Measurements from ENCODE around the gene SLC43A1. TPM values are rescaled to one million over a fixed set of nuclear protein-coding genes. Genes with fewer than 3 reads are reported as not detected.

SLC43A1 gene
- 10 to 100 TPM; 32.1 to 34.0 TPM for total RNA-seq

GRCh38 chr11:57515332-57516060 lies at the start of gene SLC43A1:
TSS of gene SLC43A1 (minus strand) at chr11:57515702. CDS start at chr11:57514111, 1,591 bp downstream.
- Mint-ChIP-seq H3K4me3 (peak within 1 kb of the TSS; percentile 94), H3K27ac (peak within 1 kb of the TSS; percentile 95), H3K36me3 (ENCODE audit: low read depth) (peaks cover 9% of the 10 kb centered on the region), H3K27me3 (no peaks in the 10 kb centered on the region), H3K9me3 (no peaks in the 10 kb centered on the region), H3K4me1 (ENCODE audit: low read depth) (peaks cover 29% of the 10 kb centered on the region)
- peak; percentile 29 for ATAC-seq
- ChIA-PET CTCF (interaction anchor here (0.9 to 7.0 kb wide), 11 partner anchors 8 to 285 kb away, joined by 3 to 170 read pairs (median 7); partner anchors contain the start of gene RTN4RL2), POLR2A (interaction anchor here (0.8 to 4.7 kb wide), 16 partner anchors 9 to 109 kb away, joined by 3 to 57 read pairs (median 4); partner anchors contain the start of genes SLC43A3, TIMM10 and UBE2L6)
- intact Hi-C loops (cut with micrococcal nuclease): no loop called here
- peak; percentile 48 for DNase-seq
- TF ChIP-seq CTCF (IDR thresholded peaks at IDR 0.05): no peak

- DNase-seq (no peak), ATAC-seq (no peak)
- TF ChIP-seq CTCF (IDR thresholded peaks at IDR 0.05): no peak
- ChIA-PET CTCF (interaction anchor here (0.9 to 2.5 kb wide), 5 partner anchors 8 to 105 kb away, joined by 3 to 7 read pairs (median 4); no protein-coding TSS in a partner anchor), POLR2A (interaction anchor here (0.6 kb wide), 1 partner anchor 131 kb away, joined by 3 read pairs; no protein-coding TSS in a partner anchor)
- H3K4me1 Mint-ChIP-seq (ENCODE audit: low read depth): peaks cover 36% of the 10 kb centered on the region
- peak overlapping the region; percentile 65 for H3K27ac Mint-ChIP-seq
- peaks cover 33% of the 10 kb centered on the region for H3K36me3 Mint-ChIP-seq (ENCODE audit: low read depth)
- intact Hi-C loops (cut with micrococcal nuclease): no loop called here
- H3K9me3 Mint-ChIP-seq: no peaks in the 10 kb centered on the region
- no peak overlapping the region for H3K4me3 Mint-ChIP-seq
- no peaks in the 10 kb centered on the region for H3K27me3 Mint-ChIP-seq
Observed at GRCh38 chr11:57562596-57562995, 47.1 kb upstream of the SLC43A1 start.

GRCh38 chr11:57560146-57560545 lies 44.6 kb upstream of the SLC43A1 start:
- no peak for DNase-seq
- H3K27ac Mint-ChIP-seq: no peak overlapping the region
- H3K9me3 Mint-ChIP-seq: no peaks in the 10 kb centered on the region
- peaks cover 32% of the 10 kb centered on the region for H3K4me1 Mint-ChIP-seq (ENCODE audit: low read depth)
- CTCF ChIA-PET: interaction anchor here (0.7 to 1.5 kb wide), 4 partner anchors 12 to 89 kb away, joined by 3 read pairs; no protein-coding TSS in a partner anchor
- no peak for TF ChIP-seq CTCF (IDR thresholded peaks at IDR 0.05)
- ATAC-seq: no peak
- POLR2A ChIA-PET: no interaction called here
- H3K27me3 Mint-ChIP-seq: no peaks in the 10 kb centered on the region
- H3K36me3 Mint-ChIP-seq (ENCODE audit: low read depth): peaks cover 38% of the 10 kb centered on the region
- H3K4me3 Mint-ChIP-seq: no peak overlapping the region
- intact Hi-C loops (cut with micrococcal nuclease): no loop called here

- CTCF ChIA-PET: no interaction called here
- intact Hi-C loops (cut with micrococcal nuclease): no loop called here
- ATAC-seq (no peak), DNase-seq (no peak)
- no peak for TF ChIP-seq CTCF (IDR thresholded peaks at IDR 0.05)
- peaks cover 48% of the 10 kb centered on the region for H3K36me3 Mint-ChIP-seq (ENCODE audit: low read depth)
- H3K9me3 Mint-ChIP-seq: no peaks in the 10 kb centered on the region
- peaks cover 4% of the 10 kb centered on the region for H3K4me1 Mint-ChIP-seq (ENCODE audit: low read depth)
- no peak overlapping the region for H3K4me3 Mint-ChIP-seq
- H3K27me3 Mint-ChIP-seq: no peaks in the 10 kb centered on the region
- H3K27ac Mint-ChIP-seq: no peak overlapping the region
- POLR2A ChIA-PET: no interaction called here
Observed at GRCh38 chr11:57556041-57556440, 40.5 kb upstream of the SLC43A1 start.

- no peak overlapping the region for H3K27ac Mint-ChIP-seq
- no peak for ATAC-seq
- no peaks in the 10 kb centered on the region for H3K27me3 Mint-ChIP-seq
- CTCF ChIA-PET: interaction anchor here (1.0 to 1.3 kb wide), 3 partner anchors 62 to 89 kb away, joined by 3 to 4 read pairs (median 3); no protein-coding TSS in a partner anchor
- H3K4me1 Mint-ChIP-seq (ENCODE audit: low read depth): peaks cover 2% of the 10 kb centered on the region
- DNase-seq: no peak
- POLR2A ChIA-PET: no interaction called here
- peaks cover 48% of the 10 kb centered on the region for H3K36me3 Mint-ChIP-seq (ENCODE audit: low read depth)
- TF ChIP-seq CTCF (IDR thresholded peaks at IDR 0.05): no peak
- H3K9me3 Mint-ChIP-seq: no peaks in the 10 kb centered on the region
- no peak overlapping the region for H3K4me3 Mint-ChIP-seq
- intact Hi-C loops (cut with micrococcal nuclease): no loop called here
Observed at GRCh38 chr11:57555393-57555792, 39.9 kb upstream of the SLC43A1 start.

All from activated CD8-positive, alpha-beta T cell treated with anti-CD3 and anti-CD28 coated beads for 36 hours (primary cell).